ENCODE results near the gene NINJ2. TPM values are rescaled to one million over a fixed set of nuclear protein-coding genes. Genes with fewer than 3 reads are reported as not detected.

NINJ2 gene
- total and polyA plus RNA-seq, 4 experiments from 2014 or later, result 3.7 to 30.3 (median 15.0) TPM

- Mint-ChIP-seq H3K4me3 (no peak overlapping the region), H3K9me3 (peaks cover 0 to 2% (median under 1%) of the 10 kb centered on the region in 8 donors), H3K27me3 (no peaks in the 10 kb centered on the region), H3K4me1 (peaks cover 14 to 22% (median 19%) of the 10 kb centered on the region in 4 donors), H3K36me3 (no peaks in the 10 kb centered on the region), H3K27ac (peak overlapping the region in 1 of 7 donors; percentile 13)
- intact Hi-C loops (cut with micrococcal nuclease), result no loop called here
- POLR2A ChIA-PET (ENCODE audit: partially characterized antibody), result no interaction called here
- DNase-seq, result no peak
- H3K27me3 ChIP-seq (ENCODE audit: insufficient read depth, low read length), result no peaks in the 10 kb centered on the region
- H3K4me1 ChIP-seq (ENCODE audit: insufficient read depth, low read length), result peaks cover 25% of the 10 kb centered on the region
- H3K9me3 ChIP-seq (ENCODE audit: control insufficient read depth in 1 of 2, low read length in 2 of 2), result no peaks in the 10 kb centered on the region
- H3K27ac ChIP-seq (ENCODE audit: low read depth, low read length), result no peak overlapping the region
- CTCF ChIA-PET (ENCODE audit: partially characterized antibody), result interaction anchor here (1.1 to 5.0 kb wide), 4 partner anchors 10 to 83 kb away, joined by 3 to 41 read pairs (median 4); no protein-coding TSS in a partner anchor
- H3K4me3 ChIP-seq (ENCODE audit: low read length in 2 of 2), result no peak overlapping the region
- H3K36me3 ChIP-seq (ENCODE audit: insufficient read depth, low read length), result no peaks in the 10 kb centered on the region
Measured at GRCh38 chr12:537772-538171, 125.5 kb downstream of the NINJ2 start.

- Histone ChIP-seq H3K27me3 (ENCODE audit: insufficient read depth, low read length) (no peaks in the 10 kb centered on the region), H3K4me3 (ENCODE audit: low read length in 2 of 2) (no peak overlapping the region), H3K36me3 (ENCODE audit: insufficient read depth, low read length) (no peaks in the 10 kb centered on the region), H3K9me3 (ENCODE audit: control insufficient read depth in 1 of 2, low read length in 2 of 2) (no peaks in the 10 kb centered on the region), H3K4me1 (ENCODE audit: insufficient read depth, low read length) (peaks cover 25% of the 10 kb centered on the region), H3K27ac (ENCODE audit: low read depth, low read length) (no peak overlapping the region)
- no peak for DNase-seq
- Mint-ChIP-seq H3K4me1 (peaks cover 14 to 22% (median 19%) of the 10 kb centered on the region in 4 donors), H3K4me3 (no peak overlapping the region), H3K9me3 (peaks cover 3 to 11% (median 6%) of the 10 kb centered on the region in 8 donors), H3K27ac (no peak overlapping the region), H3K36me3 (peaks cover 0 to 5% of the 10 kb centered on the region in 2 donors), H3K27me3 (no peaks in the 10 kb centered on the region)
- intact Hi-C loops (cut with micrococcal nuclease), result no loop called here
- ChIA-PET CTCF (ENCODE audit: partially characterized antibody) (interaction anchor here (1.2 to 5.0 kb wide), 4 partner anchors 11 to 88 kb away, joined by 3 to 41 read pairs (median 6); no protein-coding TSS in a partner anchor), POLR2A (ENCODE audit: partially characterized antibody) (no interaction called here)
Measured at GRCh38 chr12:536751-537245, 126.4 kb downstream of the NINJ2 start.

GRCh38 chr12:535396-535795, 127.8 kb downstream of the NINJ2 start:
- peaks cover 13 to 20% (median 18%) of the 10 kb centered on the region in 4 donors for H3K4me1 Mint-ChIP-seq
- no peak overlapping the region for H3K4me3 Mint-ChIP-seq
- ChIA-PET POLR2A (ENCODE audit: partially characterized antibody) (no interaction called here), CTCF (ENCODE audit: partially characterized antibody) (interaction anchor here (1.2 to 5.0 kb wide), 3 partner anchors 12 to 87 kb away, joined by 3 to 41 read pairs (median 7); no protein-coding TSS in a partner anchor)
- no peaks in the 10 kb centered on the region for H3K27me3 ChIP-seq (ENCODE audit: insufficient read depth, low read length)
- peaks cover 0 to 11% of the 10 kb centered on the region in 2 donors for H3K36me3 Mint-ChIP-seq
- H3K4me1 ChIP-seq (ENCODE audit: insufficient read depth, low read length), result peaks cover 23% of the 10 kb centered on the region
- no peaks in the 10 kb centered on the region for H3K27me3 Mint-ChIP-seq
- no peak overlapping the region for H3K27ac Mint-ChIP-seq
- no peaks in the 10 kb centered on the region for H3K36me3 ChIP-seq (ENCODE audit: insufficient read depth, low read length)
- no peak for DNase-seq
- intact Hi-C loops (cut with micrococcal nuclease), result no loop called here
- peaks cover 3 to 15% (median 6%) of the 10 kb centered on the region in 8 donors for H3K9me3 Mint-ChIP-seq
- H3K4me3 ChIP-seq (ENCODE audit: low read length in 2 of 2), result no peak overlapping the region
- H3K9me3 ChIP-seq (ENCODE audit: control insufficient read depth in 1 of 2, low read length in 2 of 2), result no peaks in the 10 kb centered on the region
- no peak overlapping the region for H3K27ac ChIP-seq (ENCODE audit: low read depth, low read length)

- H3K36me3 ChIP-seq (ENCODE audit: insufficient read depth, low read length), result no peaks in the 10 kb centered on the region
- H3K4me1 Mint-ChIP-seq, result peaks cover 6 to 8% (median 7%) of the 10 kb centered on the region in 4 donors
- intact Hi-C loops (cut with micrococcal nuclease), result no loop called here
- H3K4me3 Mint-ChIP-seq, result no peak overlapping the region
- H3K27me3 Mint-ChIP-seq, result no peaks in the 10 kb centered on the region
- no peak for DNase-seq
- no peaks in the 10 kb centered on the region for H3K9me3 ChIP-seq (ENCODE audit: control insufficient read depth in 1 of 2, low read length in 2 of 2)
- no peak overlapping the region for H3K4me3 ChIP-seq (ENCODE audit: low read length in 2 of 2)
- CTCF ChIA-PET (ENCODE audit: partially characterized antibody), result no interaction called here
- POLR2A ChIA-PET (ENCODE audit: partially characterized antibody), result no interaction called here
- H3K36me3 Mint-ChIP-seq, result peaks cover 0 to 12% of the 10 kb centered on the region in 2 donors
- H3K9me3 Mint-ChIP-seq, result peaks cover 3 to 19% (median 6%) of the 10 kb centered on the region in 8 donors
- H3K27ac Mint-ChIP-seq, result no peak overlapping the region
- no peaks in the 10 kb centered on the region for H3K27me3 ChIP-seq (ENCODE audit: insufficient read depth, low read length)
- H3K4me1 ChIP-seq (ENCODE audit: insufficient read depth, low read length), result peaks cover 12% of the 10 kb centered on the region
- no peak overlapping the region for H3K27ac ChIP-seq (ENCODE audit: low read depth, low read length)
Measured at GRCh38 chr12:534216-534615, 129.0 kb downstream of the NINJ2 start.

- Histone ChIP-seq H3K4me1 (ENCODE audit: insufficient read depth, low read length) (peaks cover 7% of the 10 kb centered on the region), H3K9me3 (ENCODE audit: control insufficient read depth in 1 of 2, low read length in 2 of 2) (no peaks in the 10 kb centered on the region), H3K36me3 (ENCODE audit: insufficient read depth, low read length) (no peaks in the 10 kb centered on the region), H3K27me3 (ENCODE audit: insufficient read depth, low read length) (no peaks in the 10 kb centered on the region), H3K4me3 (ENCODE audit: low read length in 2 of 2) (no peak overlapping the region), H3K27ac (ENCODE audit: low read depth, low read length) (no peak overlapping the region)
- H3K4me3 Mint-ChIP-seq, result peak overlapping the region in 1 of 8 donors; percentile 31
- DNase-seq, result no peak
- peaks cover 2 to 3% (median 3%) of the 10 kb centered on the region in 4 donors for H3K4me1 Mint-ChIP-seq
- no peaks in the 10 kb centered on the region for H3K27me3 Mint-ChIP-seq
- intact Hi-C loops (cut with micrococcal nuclease), result no loop called here
- POLR2A ChIA-PET (ENCODE audit: partially characterized antibody), result no interaction called here
- no peak overlapping the region for H3K27ac Mint-ChIP-seq
- peaks cover 3 to 19% (median 6%) of the 10 kb centered on the region in 8 donors for H3K9me3 Mint-ChIP-seq
- CTCF ChIA-PET (ENCODE audit: partially characterized antibody), result interaction anchor here (1.6 kb wide), 1 partner anchor 92 kb away, joined by 4 read pairs; no protein-coding TSS in a partner anchor
- H3K36me3 Mint-ChIP-seq, result peaks cover 0 to 12% of the 10 kb centered on the region in 2 donors
Measured at GRCh38 chr12:533718-534117, 129.5 kb downstream of the NINJ2 start.

GRCh38 chr12:532908-533565, 130.2 kb downstream of the NINJ2 start:
- Histone ChIP-seq H3K27ac (ENCODE audit: low read depth, low read length) (no peak overlapping the region), H3K9me3 (ENCODE audit: control insufficient read depth in 1 of 2, low read length in 2 of 2) (no peaks in the 10 kb centered on the region), H3K4me3 (ENCODE audit: low read length in 2 of 2) (no peak overlapping the region), H3K27me3 (ENCODE audit: insufficient read depth, low read length) (no peaks in the 10 kb centered on the region), H3K4me1 (ENCODE audit: insufficient read depth, low read length) (no peaks in the 10 kb centered on the region), H3K36me3 (ENCODE audit: insufficient read depth, low read length) (no peaks in the 10 kb centered on the region)
- Mint-ChIP-seq H3K27me3 (no peaks in the 10 kb centered on the region), H3K27ac (no peak overlapping the region), H3K9me3 (peaks cover 3 to 19% (median 6%) of the 10 kb centered on the region in 8 donors), H3K4me1 (no peaks in the 10 kb centered on the region), H3K36me3 (peaks cover 0 to 12% of the 10 kb centered on the region in 2 donors), H3K4me3 (no peak overlapping the region)
- intact Hi-C loops (cut with micrococcal nuclease), result no loop called here
- ChIA-PET CTCF (ENCODE audit: partially characterized antibody) (interaction anchor here (1.1 to 1.6 kb wide), 3 partner anchors 15 to 91 kb away, joined by 3 to 4 read pairs (median 4); no protein-coding TSS in a partner anchor), POLR2A (ENCODE audit: partially characterized antibody) (no interaction called here)
- DNase-seq, result no peak

- Histone ChIP-seq H3K9me3 (ENCODE audit: control insufficient read depth in 1 of 2, low read length in 2 of 2) (no peaks in the 10 kb centered on the region), H3K27me3 (ENCODE audit: insufficient read depth, low read length) (no peaks in the 10 kb centered on the region), H3K4me3 (ENCODE audit: low read length in 2 of 2) (no peak overlapping the region), H3K36me3 (ENCODE audit: insufficient read depth, low read length) (no peaks in the 10 kb centered on the region), H3K27ac (ENCODE audit: low read depth, low read length) (no peak overlapping the region), H3K4me1 (ENCODE audit: insufficient read depth, low read length) (no peaks in the 10 kb centered on the region)
- H3K36me3 Mint-ChIP-seq, result peaks cover 0 to 12% of the 10 kb centered on the region in 2 donors
- POLR2A ChIA-PET (ENCODE audit: partially characterized antibody), result no interaction called here
- intact Hi-C loops (cut with micrococcal nuclease), result no loop called here
- H3K4me3 Mint-ChIP-seq, result no peak overlapping the region
- no peak for DNase-seq
- CTCF ChIA-PET (ENCODE audit: partially characterized antibody), result interaction anchor here (1.5 to 1.8 kb wide), 3 partner anchors 12 to 90 kb away, joined by 3 to 4 read pairs (median 4); no protein-coding TSS in a partner anchor
- H3K4me1 Mint-ChIP-seq, result no peaks in the 10 kb centered on the region
- no peaks in the 10 kb centered on the region for H3K27me3 Mint-ChIP-seq
- peaks cover 3 to 19% (median 6%) of the 10 kb centered on the region in 8 donors for H3K9me3 Mint-ChIP-seq
- H3K27ac Mint-ChIP-seq, result peak overlapping the region in 1 of 7 donors; percentile 32
Measured at GRCh38 chr12:531951-532585, 131.2 kb downstream of the NINJ2 start.
